Right lobe of liver (tissue), 4 donors: ENCODE results near the gene SLX4IP.

Experiments
- CTCF ChIP-seq, 4 donors: fragments of 200-600 bp in 3 of 4; fragments of 450-650 bp in 1 of 4; IDR thresholded peaks; one replicate each; pipeline versions ENCODE4 v1.5.1 to v1.8.0; 2016 to 2022; ENCODE audit warnings: antibody characterized with exemption in 4 of 4, mild to moderate bottlenecking in 2 of 4
- POLR2A ChIP-seq: fragments of 450-650 bp; IDR thresholded peaks from one replicate; pipeline ENCODE4 v1.6.1; 2017; ENCODE audit warnings: antibody characterized with exemption, mild to moderate bottlenecking
- donor health status: DM: no; HTN: no; CAD: no.
- donor health status: DM: no; HTN: no; CAD: no.
- donor health status: DM: no; HTN: yes; CAD: no.

- TF ChIP-seq CTCF (IDR thresholded peaks at IDR 0.05) (no peak), POLR2A (no peak)
These were observed 31.8 kb downstream of the SLX4IP start for GRCh38 chr20:10466855-10467254.
